WTC11 (cell line): Measurements from ENCODE around the gene SUSD1. TPM values are rescaled to one million over a fixed set of nuclear protein-coding genes. Genes with fewer than 3 reads are reported as not detected.

Source experiments
- ATAC-seq: fragments of 200-7000 bp; cut with Tn5 transposase; 2 replicates; pipeline ENCODE4 v1.10.0; 2021; ENCODE audit warnings: mild to moderate bottlenecking, moderate library complexity
- CTCF ChIA-PET: fragments of 300-600 bp; sonication (Branson Sonifier 250); formaldehyde crosslinking; loops from one replicate; lab custom pipeline; 2021; ENCODE audit warnings: antibody characterized with exemption; lab: Charles Lee
- POLR2A ChIA-PET: fragments of 350-600 bp; sonication (Branson Sonifier 250); formaldehyde crosslinking; loops from one replicate; lab custom pipeline; 2021; ENCODE audit warnings: antibody characterized with exemption; lab: Charles Lee
- DNase-seq: peaks from one replicate; pipeline ENCODE4 v3.0.0; 2021; ENCODE audit warnings: low spot score
- H3K27ac Mint-ChIP-seq: 2 replicates; pipeline ENCODE4 v1.8.0; 2021; ENCODE audit warnings: mixed read lengths
- H3K27me3 Mint-ChIP-seq: 2 replicates; pipeline ENCODE4 v1.8.0; 2021; ENCODE audit warnings: low read depth, mild to moderate bottlenecking, moderate library complexity, mixed read lengths
- H3K36me3 Mint-ChIP-seq: 2 replicates; pipeline ENCODE4 v1.8.0; 2021; ENCODE audit warnings: mixed read lengths
- H3K4me1 Mint-ChIP-seq: 2 replicates; pipeline ENCODE4 v1.8.0; 2022; ENCODE audit warnings: mixed read lengths
- H3K4me3 Mint-ChIP-seq: 2 replicates; pipeline ENCODE4 v1.8.0; 2021; ENCODE audit warnings: mild to moderate bottlenecking, moderate library complexity, mixed read lengths
- H3K9me3 Mint-ChIP-seq: 2 replicates; pipeline ENCODE4 v1.8.0; 2021; ENCODE audit warnings: mixed read lengths
- AR ChIP-seq: fragments of 250-450 bp; sonication (Bioruptor Pico); IDR thresholded peaks from 2 replicates; pipeline ENCODE4 v1.9.0; 2021; ENCODE audit warnings: mild to moderate bottlenecking
- FOXP4 ChIP-seq: sonication (generic); formaldehyde crosslinking; IDR thresholded peaks from 2 replicates; pipeline ENCODE4 v1.8.0; 2022; ENCODE audit warnings: mild to moderate bottlenecking, missing genetic modification reagents
- GABPB1 ChIP-seq: sonication (generic); formaldehyde crosslinking; IDR thresholded peaks from 2 replicates; pipeline ENCODE4 v1.8.1; 2023; ENCODE audit warnings: mild to moderate bottlenecking, missing genetic modification reagents
- IRF2 ChIP-seq: sonication (generic); formaldehyde crosslinking; IDR thresholded peaks from 2 replicates; pipeline ENCODE4 v1.8.0; 2022; ENCODE audit warnings: low read depth, missing genetic modification reagents, borderline replicate concordance
- JAZF1 ChIP-seq: fragments of 250-450 bp; sonication (Bioruptor Pico); IDR thresholded peaks from 2 replicates; pipeline ENCODE4 v1.9.0; 2021; ENCODE audit warnings: moderate library complexity, mild to moderate bottlenecking, inconsistent platforms
- NFATC4 ChIP-seq: fragments of 250-450 bp; sonication (Bioruptor Pico); IDR thresholded peaks from 2 replicates; pipeline ENCODE4 v1.9.0; 2021; ENCODE audit warnings: mild to moderate bottlenecking
- NFYB ChIP-seq: sonication (generic); formaldehyde crosslinking; conservative IDR thresholded peaks from 2 replicates; pipeline ENCODE4 v1.8.0; 2022; ENCODE audit warnings: low read depth, missing genetic modification reagents
- STAT6 ChIP-seq: sonication (generic); formaldehyde crosslinking; conservative IDR thresholded peaks from 2 replicates; pipeline ENCODE4 v1.8.1; 2023; ENCODE audit warnings: mild to moderate bottlenecking, low read depth, missing genetic modification reagents, moderate library complexity
- ZBTB21 ChIP-seq: sonication (generic); formaldehyde crosslinking; IDR thresholded peaks from 2 replicates; pipeline ENCODE4 v1.8.1; 2023; ENCODE audit warnings: mild to moderate bottlenecking, missing genetic modification reagents, borderline replicate concordance
- ZNF121 ChIP-seq: sonication (generic); formaldehyde crosslinking; IDR thresholded peaks from 2 replicates; pipeline ENCODE4 v1.8.0; 2023; ENCODE audit warnings: missing genetic modification reagents
- ZNF138 ChIP-seq: sonication (generic); formaldehyde crosslinking; conservative IDR thresholded peaks from 2 replicates; pipeline ENCODE4 v1.8.1; 2022; ENCODE audit warnings: mild to moderate bottlenecking, moderate library complexity, missing genetic modification reagents
- ZNF263 ChIP-seq: sonication (generic); formaldehyde crosslinking; IDR thresholded peaks from 2 replicates; pipeline ENCODE4 v1.8.1; 2022; ENCODE audit warnings: low read depth, mild to moderate bottlenecking, moderate library complexity, missing genetic modification reagents
- ZNF416 ChIP-seq: fragments of 250-450 bp; sonication (Bioruptor Pico); IDR thresholded peaks from 2 replicates; pipeline ENCODE4 v1.9.0; 2021; ENCODE audit warnings: mild to moderate bottlenecking, inconsistent platforms
- total RNA-seq: library from RNA; stranded (reverse); gene quantifications from 3 replicates; pipeline ENCODE4 v1.2.3, GENCODE V29; 2021

Gene SUSD1
- total RNA-seq, 1 experiment from 2014 or later = 5.1 TPM

GRCh38 chr9:112144807-112145206 lies 30.3 kb downstream of the SUSD1 start:
- no peak for ATAC-seq
- DNase-seq = no peak
- Mint-ChIP-seq H3K36me3 (peaks cover 4% of the 10 kb centered on the region; the same call in 1 of the 2 replicates), H3K27ac (no peak overlapping the region; the same call in 1 of the 2 replicates), H3K9me3 (no peaks in the 10 kb centered on the region), H3K4me1 (peaks cover 8% of the 10 kb centered on the region), H3K27me3 (no peaks in the 10 kb centered on the region), H3K4me3 (no peak overlapping the region)
- POLR2A ChIA-PET = no interaction called here
- peak; percentile 74 for TF ChIP-seq ZNF121
- TF ChIP-seq AR (CRISPR knock-in tag) = no peak
- no peak for TF ChIP-seq ZNF138
- TF ChIP-seq ZNF416 (CRISPR knock-in tag) = no peak
- no peak for TF ChIP-seq NFYB (CRISPR knock-in tag)
- CTCF ChIA-PET = no interaction called here

- ATAC-seq = no peak
- Mint-ChIP-seq H3K36me3 (peaks cover 4% of the 10 kb centered on the region; the same call in 1 of the 2 replicates), H3K4me3 (no peak overlapping the region), H3K27me3 (no peaks in the 10 kb centered on the region), H3K9me3 (no peaks in the 10 kb centered on the region), H3K27ac (no peak overlapping the region), H3K4me1 (peaks cover 8% of the 10 kb centered on the region)
- TF ChIP-seq GABPB1 (CRISPR knock-in tag) = no peak
- no peak for TF ChIP-seq FOXP4 (CRISPR knock-in tag)
- TF ChIP-seq JAZF1 (CRISPR knock-in tag) = no peak
- no peak for TF ChIP-seq ZBTB21 (CRISPR knock-in tag)
- TF ChIP-seq ZNF263 (CRISPR knock-in tag) = no peak
- no peak for TF ChIP-seq ZNF416 (CRISPR knock-in tag)
- no peak for TF ChIP-seq STAT6
- no peak for TF ChIP-seq IRF2 (CRISPR knock-in tag)
- TF ChIP-seq NFATC4 (CRISPR knock-in tag) = no peak
- ChIA-PET POLR2A (no interaction called here), CTCF (no interaction called here)
- DNase-seq = no peak
These were observed 32.7 kb downstream of the SUSD1 start for GRCh38 chr9:112142420-112142819.

GRCh38 chr9:112140936-112141335 lies 34.2 kb downstream of the SUSD1 start:
- H3K36me3 Mint-ChIP-seq = peaks cover 4% of the 10 kb centered on the region; the same call in 1 of the 2 replicates
- no peaks in the 10 kb centered on the region for H3K9me3 Mint-ChIP-seq
- peaks cover 5% of the 10 kb centered on the region for H3K4me1 Mint-ChIP-seq
- CTCF ChIA-PET = no interaction called here
- no peak for TF ChIP-seq IRF2 (CRISPR knock-in tag)
- ATAC-seq (no peak), DNase-seq (no peak)
- H3K27ac Mint-ChIP-seq = no peak overlapping the region
- POLR2A ChIA-PET = no interaction called here
- no peaks in the 10 kb centered on the region for H3K27me3 Mint-ChIP-seq
- H3K4me3 Mint-ChIP-seq = no peak overlapping the region
